Measurements from ENCODE around the gene JPH3.
"Not testable (repeated sequence)": the region's sequence is repeated elsewhere in the genome, so short reads cannot be mapped to it uniquely, and the experiment has no call there.

JPH3 gene

GRCh38 chr16:87654826-87655225 is 52.5 kb downstream of the JPH3 start:
- DNase-seq (ENCODE audit: low read depth) = no peak

- DNase-seq (ENCODE audit: low read depth) = no peak
Observed at GRCh38 chr16:87656328-87656727, 54.0 kb downstream of the JPH3 start.

- DNase-seq (ENCODE audit: low read depth) = no peak
Observed at GRCh38 chr16:87657621-87658192, 55.4 kb downstream of the JPH3 start.

GRCh38 chr16:87658564-87659225 is 56.4 kb downstream of the JPH3 start:
- DNase-seq (ENCODE audit: low read depth) = no peak

GRCh38 chr16:87661561-87661960 is 59.3 kb downstream of the JPH3 start:
- no peak for DNase-seq (ENCODE audit: low read depth)

GRCh38 chr16:87662254-87663204 is 60.2 kb downstream of the JPH3 start:
- DNase-seq (ENCODE audit: low read depth) = no peak

- DNase-seq (ENCODE audit: low read depth) = no peak
Observed at GRCh38 chr16:87664792-87665191, 62.5 kb downstream of the JPH3 start.

- DNase-seq (ENCODE audit: low read depth) = no peak
Observed at GRCh38 chr16:87665193-87665592, 62.9 kb downstream of the JPH3 start.

- DNase-seq (ENCODE audit: low read depth) = no peak
Observed at GRCh38 chr16:87666919-87667318, 64.6 kb downstream of the JPH3 start.

GRCh38 chr16:87667443-87667842 is 65.1 kb downstream of the JPH3 start:
- DNase-seq (ENCODE audit: low read depth) = no peak

- no peak for DNase-seq (ENCODE audit: low read depth)
Observed at GRCh38 chr16:87667946-87668345, 65.6 kb downstream of the JPH3 start.

GRCh38 chr16:87669672-87670071 is 67.4 kb downstream of the JPH3 start:
- no peak for DNase-seq (ENCODE audit: low read depth)

- no peak for DNase-seq (ENCODE audit: low read depth)
Observed at GRCh38 chr16:87671221-87671620, 68.9 kb downstream of the JPH3 start.

- no peak for DNase-seq (ENCODE audit: low read depth)
Observed at GRCh38 chr16:87671715-87672270, 69.5 kb downstream of the JPH3 start.

- no peak for DNase-seq (ENCODE audit: low read depth)
Observed at GRCh38 chr16:87674419-87674818, 72.1 kb downstream of the JPH3 start.

- no peak for DNase-seq (ENCODE audit: low read depth)
Observed at GRCh38 chr16:87675111-87675719, 72.9 kb downstream of the JPH3 start.

GRCh38 chr16:87677830-87678229 is 75.5 kb downstream of the JPH3 start:
- DNase-seq (ENCODE audit: low read depth) = no peak

- no peak for DNase-seq (ENCODE audit: low read depth)
Observed at GRCh38 chr16:87678618-87679017, 76.3 kb downstream of the JPH3 start.

GRCh38 chr16:87679593-87680271 is 77.4 kb downstream of the JPH3 start:
- DNase-seq (ENCODE audit: low read depth) = no peak

GRCh38 chr16:87680272-87680644 is 78.0 kb downstream of the JPH3 start:
- DNase-seq (ENCODE audit: low read depth) = no peak

- DNase-seq (ENCODE audit: low read depth) = not testable (repeated sequence)
Observed at GRCh38 chr16:87681051-87681602, 78.8 kb downstream of the JPH3 start.
